ENCODE results near the gene PCDHB15. TPM values are rescaled to one million over a fixed set of nuclear protein-coding genes. Genes with fewer than 3 reads are reported as not detected.

Gene PCDHB15
- total RNA-seq, 1 experiment from 2014 or later = not detected

DNA sequence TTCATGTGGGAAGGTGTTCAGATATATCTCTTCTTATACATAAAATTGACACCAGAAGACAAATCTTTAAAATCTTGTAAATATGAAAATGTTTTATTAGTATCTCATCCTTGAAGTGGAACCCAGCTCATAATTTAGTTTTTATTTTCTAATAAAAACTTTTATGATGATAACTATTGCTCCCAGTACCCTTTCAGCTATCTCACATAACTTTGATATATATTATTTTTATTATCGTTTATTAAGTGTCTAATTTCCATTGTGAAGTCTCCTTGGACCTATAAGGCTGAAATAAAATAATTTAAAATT lies 16.0 kb downstream of the PCDHB15 start:
- TF ChIP-seq, protein P1, sequence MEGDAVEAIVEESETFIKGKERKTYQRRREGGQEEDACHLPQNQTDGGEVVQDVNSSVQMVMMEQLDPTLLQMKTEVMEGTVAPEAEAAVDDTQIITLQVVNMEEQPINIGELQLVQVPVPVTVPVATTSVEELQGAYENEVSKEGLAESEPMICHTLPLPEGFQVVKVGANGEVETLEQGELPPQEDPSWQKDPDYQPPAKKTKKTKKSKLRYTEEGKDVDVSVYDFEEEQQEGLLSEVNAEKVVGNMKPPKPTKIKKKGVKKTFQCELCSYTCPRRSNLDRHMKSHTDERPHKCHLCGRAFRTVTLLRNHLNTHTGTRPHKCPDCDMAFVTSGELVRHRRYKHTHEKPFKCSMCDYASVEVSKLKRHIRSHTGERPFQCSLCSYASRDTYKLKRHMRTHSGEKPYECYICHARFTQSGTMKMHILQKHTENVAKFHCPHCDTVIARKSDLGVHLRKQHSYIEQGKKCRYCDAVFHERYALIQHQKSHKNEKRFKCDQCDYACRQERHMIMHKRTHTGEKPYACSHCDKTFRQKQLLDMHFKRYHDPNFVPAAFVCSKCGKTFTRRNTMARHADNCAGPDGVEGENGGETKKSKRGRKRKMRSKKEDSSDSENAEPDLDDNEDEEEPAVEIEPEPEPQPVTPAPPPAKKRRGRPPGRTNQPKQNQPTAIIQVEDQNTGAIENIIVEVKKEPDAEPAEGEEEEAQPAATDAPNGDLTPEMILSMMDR (IDR thresholded peaks at IDR 0.05; ENCODE audit: insufficient read depth in 1 of 2, low read depth in 1 of 2, low read length in 1 of 2, severe bottlenecking in 1 of 2, unreplicated experiment in 1 of 2) = no peak
- H3K4me3 ChIP-seq (ENCODE audit: low read depth, low read length) = no peak overlapping the region
- BruUV-seq (replicated peaks) = no TSS peak
- H3K4me1 ChIP-seq = no peaks in the 10 kb centered on the region
- DNase-seq = no peak
- no peak overlapping the region for H3K4me3 Mint-ChIP-seq (ENCODE audit: unreplicated experiment)
- no peaks in the 10 kb centered on the region for H3K27me3 ChIP-seq (replicated peaks; ENCODE audit: control insufficient read depth, insufficient read depth, low read length)
- H3K36me3 ChIP-seq (ENCODE audit: control insufficient read depth, insufficient read depth, low read length) = no peaks in the 10 kb centered on the region
- no peaks in the 10 kb centered on the region for H3K27me3 Mint-ChIP-seq (ENCODE audit: insufficient read depth, unreplicated experiment)
- H3K9me3 ChIP-seq = peaks cover 58% of the 10 kb centered on the region
- H3K4me1 Mint-ChIP-seq (ENCODE audit: low read depth, unreplicated experiment) = no peaks in the 10 kb centered on the region
- H3K27ac Mint-ChIP-seq (ENCODE audit: unreplicated experiment) = no peak overlapping the region
- no peaks in the 10 kb centered on the region for H3K36me3 Mint-ChIP-seq (ENCODE audit: insufficient read depth, unreplicated experiment)
- ChIA-PET POLR2A (no interaction called here), CTCF (no interaction called here)
- intact Hi-C loops (cut with micrococcal nuclease; ENCODE audit: unreplicated experiment) = no loop called here
- peaks cover 65% of the 10 kb centered on the region for H3K9me3 Mint-ChIP-seq (ENCODE audit: unreplicated experiment)

DNA sequence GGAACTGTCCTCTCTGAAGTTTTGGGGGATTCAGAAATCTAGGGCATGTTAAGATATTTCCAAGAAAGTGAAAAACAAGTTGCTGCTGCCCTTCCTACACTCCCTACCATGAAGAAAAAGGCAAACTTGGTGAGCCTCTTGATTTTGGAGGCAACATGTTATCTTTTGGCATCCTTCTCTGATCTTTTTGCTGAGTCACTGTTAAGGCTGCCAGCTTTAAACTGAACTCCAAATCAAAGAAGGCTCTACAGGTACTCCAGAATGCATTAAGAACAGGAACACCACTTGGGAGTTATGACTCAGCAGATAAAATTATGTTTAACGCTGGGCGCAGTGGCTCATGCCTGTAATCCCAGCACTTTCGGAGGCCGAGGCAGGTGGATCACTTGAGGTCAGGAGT lies 24.0 kb downstream of the PCDHB15 start:
- H3K9me3 Mint-ChIP-seq (ENCODE audit: unreplicated experiment) = peaks cover 60% of the 10 kb centered on the region
- H3K4me3 Mint-ChIP-seq (ENCODE audit: unreplicated experiment) = no peak overlapping the region
- TF ChIP-seq, protein P1 (IDR thresholded peaks at IDR 0.05; ENCODE audit: insufficient read depth in 1 of 2, low read depth in 1 of 2, low read length in 1 of 2, severe bottlenecking in 1 of 2, unreplicated experiment in 1 of 2) = no peak
- no peak overlapping the region for H3K4me3 ChIP-seq (ENCODE audit: low read depth, low read length)
- H3K9me3 ChIP-seq = peaks cover 26% of the 10 kb centered on the region; the same call in 1 of the 2 replicates
- H3K27ac Mint-ChIP-seq (ENCODE audit: unreplicated experiment) = no peak overlapping the region
- CTCF ChIA-PET = no interaction called here
- no peaks in the 10 kb centered on the region for H3K4me1 Mint-ChIP-seq (ENCODE audit: low read depth, unreplicated experiment)
- H3K4me1 ChIP-seq = no peaks in the 10 kb centered on the region
- no TSS peak for BruUV-seq (replicated peaks)
- no peaks in the 10 kb centered on the region for H3K27me3 ChIP-seq (replicated peaks; ENCODE audit: control insufficient read depth, insufficient read depth, low read length)
- H3K36me3 ChIP-seq (ENCODE audit: control insufficient read depth, insufficient read depth, low read length) = no peaks in the 10 kb centered on the region
- H3K27me3 Mint-ChIP-seq (ENCODE audit: insufficient read depth, unreplicated experiment) = no peaks in the 10 kb centered on the region
- POLR2A ChIA-PET = no interaction called here
- DNase-seq = no peak
- intact Hi-C loops (cut with micrococcal nuclease; ENCODE audit: unreplicated experiment) = no loop called here
- H3K36me3 Mint-ChIP-seq (ENCODE audit: insufficient read depth, unreplicated experiment) = no peaks in the 10 kb centered on the region

DNA sequence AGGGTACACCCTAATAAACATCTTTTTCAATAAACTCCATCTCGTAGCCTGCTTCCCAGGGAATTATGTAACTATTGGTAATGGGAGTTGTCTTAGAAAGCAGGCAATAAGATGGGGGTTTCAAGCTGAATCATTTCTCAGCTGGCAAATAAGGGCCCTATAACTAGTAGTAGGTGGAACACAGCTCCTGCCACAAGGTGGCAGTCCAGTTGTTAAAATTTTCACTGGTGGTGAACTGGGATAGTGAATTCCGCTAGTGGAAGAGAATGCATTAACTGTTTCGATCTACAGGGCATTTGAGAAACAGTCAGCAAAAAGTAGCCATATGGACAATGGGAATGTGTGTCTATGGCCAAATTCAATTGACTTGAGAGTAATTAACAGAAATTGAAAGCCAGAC lies 27.7 kb downstream of the PCDHB15 start:
- no peaks in the 10 kb centered on the region for H3K36me3 ChIP-seq (ENCODE audit: control insufficient read depth, insufficient read depth, low read length)
- Mint-ChIP-seq H3K27me3 (ENCODE audit: insufficient read depth, unreplicated experiment) (no peaks in the 10 kb centered on the region), H3K36me3 (ENCODE audit: insufficient read depth, unreplicated experiment) (no peaks in the 10 kb centered on the region), H3K27ac (ENCODE audit: unreplicated experiment) (no peak overlapping the region), H3K4me1 (ENCODE audit: low read depth, unreplicated experiment) (no peaks in the 10 kb centered on the region), H3K4me3 (ENCODE audit: unreplicated experiment) (no peak overlapping the region), H3K9me3 (ENCODE audit: unreplicated experiment) (peaks cover 50% of the 10 kb centered on the region)
- DNase-seq = no peak
- ChIA-PET CTCF (no interaction called here), POLR2A (no interaction called here)
- BruUV-seq (replicated peaks) = no TSS peak
- H3K9me3 ChIP-seq = peaks cover 14% of the 10 kb centered on the region; the same call in 1 of the 2 replicates
- intact Hi-C loops (cut with micrococcal nuclease; ENCODE audit: unreplicated experiment) = no loop called here
- no peak overlapping the region for H3K4me3 ChIP-seq (ENCODE audit: low read depth, low read length)
- no peaks in the 10 kb centered on the region for H3K4me1 ChIP-seq
- TF ChIP-seq, protein P1 (IDR thresholded peaks at IDR 0.05; ENCODE audit: insufficient read depth in 1 of 2, low read depth in 1 of 2, low read length in 1 of 2, severe bottlenecking in 1 of 2, unreplicated experiment in 1 of 2) = no peak
- H3K27me3 ChIP-seq (replicated peaks; ENCODE audit: control insufficient read depth, insufficient read depth, low read length) = no peaks in the 10 kb centered on the region

Measured in Caco-2 (cell line).